ENCODE results near the gene SPTB. TPM values are rescaled to one million over a fixed set of nuclear protein-coding genes. Genes with fewer than 3 reads are reported as not detected.

SPTB gene
- total RNA-seq, 1 donor: under 0.01 TPM

GRCh38 chr14:64773046-64773445 is 106.7 kb downstream of the SPTB start:
- TF ChIP-seq CTCF (IDR thresholded peaks at IDR 0.05; ENCODE audit: insufficient read depth, low read length): no peak
- no peak overlapping the region for H3K4me3 ChIP-seq (ENCODE audit: low read depth, low read length)
- DNase-seq (ENCODE audit: low read depth): no peak

- no peak for TF ChIP-seq CTCF (IDR thresholded peaks at IDR 0.05; ENCODE audit: insufficient read depth, low read length)
- no peak for DNase-seq (ENCODE audit: low read depth)
- no peak overlapping the region for H3K4me3 ChIP-seq (ENCODE audit: low read depth, low read length)
Observed at GRCh38 chr14:64772397-64772950, 107.2 kb downstream of the SPTB start.

- TF ChIP-seq CTCF (IDR thresholded peaks at IDR 0.05; ENCODE audit: insufficient read depth, low read length): no peak
- no peak overlapping the region for H3K4me3 ChIP-seq (ENCODE audit: low read depth, low read length)
- DNase-seq (ENCODE audit: low read depth): no peak
Observed at GRCh38 chr14:64771161-64771560, 108.5 kb downstream of the SPTB start.

- no peak for TF ChIP-seq CTCF (IDR thresholded peaks at IDR 0.05; ENCODE audit: insufficient read depth, low read length)
- H3K4me3 ChIP-seq (ENCODE audit: low read depth, low read length): no peak overlapping the region
Observed at GRCh38 chr14:64770751-64771150, 109.0 kb downstream of the SPTB start.

GRCh38 chr14:64769096-64770020 is 110.3 kb downstream of the SPTB start:
- no peak overlapping the region for H3K4me3 ChIP-seq (ENCODE audit: low read depth, low read length)
- no peak for TF ChIP-seq CTCF (IDR thresholded peaks at IDR 0.05; ENCODE audit: insufficient read depth, low read length)
- no peak for DNase-seq (ENCODE audit: low read depth)

More at GRCh38 chr14:64770751-64771150, 109.0 kb downstream of the SPTB start:
- no peak for DNase-seq (ENCODE audit: low read depth)

- no peak for DNase-seq (ENCODE audit: low read depth)
- H3K4me3 ChIP-seq (ENCODE audit: low read depth, low read length): no peak overlapping the region
- no peak for TF ChIP-seq CTCF (IDR thresholded peaks at IDR 0.05; ENCODE audit: insufficient read depth, low read length)
Observed at GRCh38 chr14:64768401-64769095, 111.2 kb downstream of the SPTB start.
